ENCODE measurements around the gene DOK5.

DOK5 gene

DNA sequence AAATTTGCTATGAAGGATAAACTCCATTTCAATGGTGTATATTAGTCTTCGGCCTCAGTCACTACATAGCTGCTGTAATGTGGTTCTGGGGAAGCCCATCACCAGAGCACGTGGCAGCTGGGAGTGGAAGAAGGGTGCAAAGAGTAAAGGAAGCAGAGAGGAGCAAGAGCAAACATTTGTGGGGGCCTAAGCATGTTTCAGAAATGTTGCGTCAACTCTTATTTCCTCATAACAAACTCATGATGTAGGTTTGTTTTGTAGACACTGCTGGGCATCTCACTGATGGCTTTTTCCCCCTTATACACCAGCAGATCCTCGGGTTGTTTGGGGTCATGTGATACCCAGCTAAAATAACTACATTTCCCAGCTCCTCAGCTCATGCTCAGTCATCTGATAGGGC is 37.3 kb downstream of the DOK5 start:
- DNase-seq (ENCODE audit: low read depth in 2 of 2): no peak

DNA sequence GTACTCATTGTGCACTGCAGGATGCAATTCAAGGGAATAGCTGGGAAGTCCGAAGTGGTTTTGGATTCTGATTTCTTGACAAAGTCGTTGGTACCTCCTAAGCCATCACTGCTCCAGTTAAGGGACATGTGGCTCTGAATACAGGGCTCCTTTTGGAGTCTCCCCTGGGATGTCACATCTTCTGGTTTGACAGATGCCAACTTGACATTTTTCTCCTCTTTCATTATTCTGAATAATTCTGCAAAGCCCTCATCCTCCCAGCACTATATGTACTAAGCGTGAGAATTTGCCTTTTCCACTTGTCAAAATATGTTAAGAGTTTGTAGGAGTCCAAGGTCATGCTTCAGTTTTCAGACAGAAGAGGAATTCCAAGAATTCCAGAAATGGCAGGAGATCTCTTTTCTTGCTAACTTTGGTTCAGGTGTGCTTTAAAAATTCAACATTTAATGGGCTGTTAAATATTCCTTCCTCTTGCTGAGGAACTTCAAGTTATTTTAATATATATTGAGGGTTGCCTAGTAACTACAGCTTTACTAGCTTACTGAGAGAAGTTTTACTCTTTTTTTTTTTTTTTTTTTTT is 38.7 kb downstream of the DOK5 start:
- DNase-seq (ENCODE audit: low read depth in 2 of 2): no peak

DNA sequence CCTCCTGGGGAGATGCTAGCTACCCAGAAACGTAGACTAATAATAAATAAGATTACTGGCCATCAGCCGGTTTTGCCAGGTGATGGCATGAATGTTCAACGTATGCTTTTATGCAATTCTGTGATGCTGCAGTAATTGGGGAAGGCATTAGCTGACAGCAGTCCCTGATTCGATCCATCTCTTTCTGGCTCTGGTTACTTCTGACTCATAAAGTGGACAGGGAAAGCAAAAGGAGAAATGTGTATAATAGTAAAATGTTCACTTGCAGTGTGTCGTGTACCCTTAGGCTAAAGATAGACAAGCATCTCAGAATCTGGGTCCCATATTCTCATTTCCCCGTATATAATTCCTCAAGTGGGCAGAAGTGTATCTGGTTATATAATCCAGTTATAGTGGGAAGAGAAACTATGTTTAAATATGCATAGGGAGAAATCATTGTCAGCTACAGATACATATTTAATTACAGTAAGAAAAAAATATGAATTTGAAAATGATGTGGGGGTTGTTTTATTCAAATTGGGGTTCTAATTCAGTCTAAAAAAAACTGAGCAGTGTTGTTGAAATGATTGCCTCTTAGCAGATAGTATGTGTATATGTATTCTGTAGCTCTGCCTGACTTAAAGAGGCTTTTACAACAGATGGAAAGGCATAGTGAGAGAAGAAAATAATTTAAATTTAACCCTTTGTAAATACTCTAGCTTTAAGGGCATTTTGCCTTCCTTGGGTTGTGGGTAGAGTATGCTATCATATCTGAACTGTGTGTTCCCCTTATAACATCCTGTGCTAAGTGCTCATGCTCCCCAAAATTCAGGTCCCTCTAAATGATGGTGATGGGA is 40.6 kb downstream of the DOK5 start:
- no peak for DNase-seq (ENCODE audit: low read depth in 2 of 2)

DNA sequence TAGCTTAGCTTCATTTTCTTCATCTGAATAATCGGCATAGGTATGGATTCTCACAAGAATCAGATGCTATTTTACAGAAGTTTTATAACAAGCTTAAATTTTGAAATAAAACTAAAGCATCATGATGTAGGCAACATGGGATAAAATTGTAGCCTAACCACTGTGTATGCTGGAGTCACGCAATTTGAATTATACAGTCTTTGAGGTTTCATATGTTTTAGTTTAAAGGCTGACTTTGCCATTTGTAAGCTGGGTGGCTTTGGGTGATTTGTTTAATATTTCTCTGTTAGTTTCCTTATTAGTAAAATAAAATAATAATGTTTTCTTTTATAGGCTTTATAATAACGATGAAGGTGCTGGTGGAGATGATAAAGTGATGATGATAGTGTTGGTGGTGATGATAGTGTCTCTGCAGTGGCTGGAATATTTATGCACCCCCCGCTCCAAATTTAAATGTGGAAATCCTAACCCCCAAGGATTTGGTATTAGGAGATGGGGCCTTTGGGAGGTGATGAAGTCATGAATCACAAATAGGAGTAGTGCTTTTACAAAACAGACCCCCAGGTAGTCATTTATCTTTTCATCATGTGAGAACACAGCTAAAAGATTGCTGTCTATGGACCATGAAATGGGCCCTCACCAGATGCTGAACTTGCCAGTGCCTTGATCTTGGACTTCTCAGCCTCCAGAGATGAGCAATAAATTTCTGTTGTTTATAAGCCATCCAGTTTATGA is 42.0 kb downstream of the DOK5 start:
- peak; percentile 52 to 55 for DNase-seq (ENCODE audit: low read depth in 2 of 2)

DNA sequence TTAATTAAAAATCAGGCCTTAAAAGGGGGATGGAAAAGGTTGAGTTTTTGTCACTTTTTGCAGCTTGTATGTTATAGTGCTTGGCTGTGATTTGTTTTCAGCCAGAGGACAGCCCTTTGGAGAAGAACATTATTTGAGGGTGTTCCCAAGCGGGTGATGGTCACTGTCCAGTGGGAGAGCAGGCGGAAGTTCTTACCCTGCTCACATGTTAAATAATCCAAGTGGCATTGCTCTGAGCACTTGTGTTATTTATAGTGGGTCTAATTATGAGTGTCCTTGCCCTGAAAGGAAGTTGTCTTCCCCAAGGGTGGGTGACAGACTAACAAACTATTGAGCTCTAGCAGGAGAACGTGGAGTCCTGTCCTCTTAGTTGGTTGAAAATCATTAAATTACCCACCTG is 49.5 kb downstream of the DOK5 start:
- no peak for DNase-seq (ENCODE audit: low read depth in 2 of 2)

DNA sequence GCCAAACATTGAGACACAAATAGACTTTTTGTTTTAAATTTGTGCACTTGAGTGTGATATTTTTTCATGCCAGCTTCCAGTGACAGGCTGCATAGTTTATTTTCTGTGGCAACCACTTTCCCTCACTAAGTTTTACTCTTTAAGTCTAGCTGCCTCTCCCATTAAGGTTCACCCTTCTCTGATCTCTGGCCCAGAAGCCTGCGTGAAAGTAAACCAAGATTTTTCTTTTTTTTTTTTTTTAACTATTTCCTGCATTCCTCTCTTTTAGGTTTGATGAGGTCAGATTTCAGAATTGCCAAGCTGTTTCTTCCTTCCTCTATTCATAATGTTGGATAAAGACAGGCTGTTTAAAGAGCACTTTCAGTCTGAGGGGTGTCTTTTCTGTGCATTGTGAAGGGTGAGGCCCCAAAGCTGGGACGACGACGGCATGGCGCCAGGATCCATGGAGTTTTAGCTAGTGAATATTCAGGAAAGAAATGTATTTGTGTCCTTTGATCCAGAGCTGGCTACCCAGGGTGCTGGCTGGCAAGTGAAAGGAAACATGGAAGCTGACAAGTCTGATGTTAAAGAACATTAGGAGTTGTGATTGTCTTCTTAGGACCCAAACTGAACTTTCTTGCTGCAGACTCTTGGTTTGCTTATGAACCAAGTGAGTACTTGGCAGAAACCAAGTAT is 50.7 kb downstream of the DOK5 start:
- DNase-seq (ENCODE audit: low read depth in 2 of 2): no peak

DNA sequence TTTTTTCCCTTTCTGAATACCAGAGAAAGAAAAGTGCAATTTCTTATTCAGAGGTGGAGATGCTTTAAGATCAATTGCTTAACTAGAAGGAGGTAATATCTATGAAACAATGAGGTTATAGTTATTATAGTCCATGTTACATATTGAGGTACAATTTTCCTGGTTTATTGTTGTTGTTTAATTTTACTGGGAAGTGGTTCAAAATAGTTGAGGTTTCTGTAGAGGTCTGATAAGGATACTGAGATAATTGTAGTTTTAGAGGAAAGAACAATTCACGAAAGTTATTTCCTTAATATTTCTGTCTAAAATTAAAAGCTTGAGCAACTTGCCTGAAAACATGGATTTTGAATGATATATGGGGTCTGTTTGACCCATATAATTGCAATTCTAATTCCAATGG is 51.4 kb downstream of the DOK5 start:
- no peak for DNase-seq (ENCODE audit: low read depth in 2 of 2)

DNA sequence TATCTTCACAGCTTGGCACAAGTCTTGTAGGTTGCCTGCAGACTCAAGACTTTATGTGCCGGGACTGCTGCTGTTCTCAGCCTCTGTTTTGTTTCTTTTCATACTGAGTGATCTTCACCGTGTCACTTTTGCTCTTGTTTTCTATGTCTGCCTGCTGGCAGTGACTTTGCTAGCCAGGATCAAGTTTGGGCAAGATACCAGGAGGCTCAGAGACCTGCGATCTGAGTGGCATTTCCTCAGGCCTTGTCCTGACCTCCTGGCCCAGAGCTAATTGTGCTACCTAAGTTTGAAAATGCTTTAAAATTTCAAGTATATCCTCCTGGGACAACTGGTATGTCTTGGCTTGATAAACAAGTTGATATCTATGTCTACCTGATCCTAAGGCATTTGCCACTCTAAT is 57.2 kb downstream of the DOK5 start:
- DNase-seq (ENCODE audit: low read depth in 2 of 2): no peak

DNA sequence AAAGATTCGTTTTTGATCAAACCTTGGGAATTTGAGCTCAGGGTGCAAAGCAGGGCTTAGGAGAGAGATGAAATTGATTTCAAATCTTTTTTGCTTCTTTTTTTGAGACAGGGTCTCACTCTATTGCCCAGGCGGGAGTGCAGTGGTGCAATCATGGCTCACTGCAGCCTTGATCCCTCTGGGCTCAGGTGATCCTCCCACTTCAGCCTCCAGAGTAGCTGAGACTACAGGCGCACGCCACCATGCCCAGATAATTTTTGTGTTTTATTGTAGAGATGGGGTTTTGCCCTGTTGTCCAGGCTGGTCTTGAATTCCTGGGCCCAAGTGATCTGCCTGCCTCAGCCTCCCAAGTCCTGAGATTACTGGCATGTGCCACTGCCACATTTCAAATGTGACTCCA is 58.7 kb downstream of the DOK5 start:
- DNase-seq (ENCODE audit: low read depth in 2 of 2): no peak

DNA sequence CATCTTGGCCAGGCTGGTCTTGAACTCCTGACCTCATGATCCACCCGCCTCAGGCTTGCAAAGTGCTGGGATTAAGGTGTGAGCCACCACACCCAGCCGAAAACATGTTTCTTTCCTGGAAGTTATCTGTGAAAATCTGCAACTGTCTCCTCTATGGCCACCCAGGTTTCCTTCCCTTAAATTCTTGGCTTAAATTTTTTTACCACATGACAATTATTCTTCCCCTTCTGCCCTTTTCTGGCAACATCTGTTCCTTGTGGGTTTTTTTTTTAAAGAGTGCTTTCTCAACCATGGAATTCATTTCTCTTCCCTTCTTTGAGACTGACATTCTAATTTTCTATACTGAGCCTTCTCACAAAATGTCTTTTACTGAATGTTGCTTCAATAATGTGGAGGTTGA is 59.6 kb downstream of the DOK5 start:
- peak in 1 of 2 experiments; percentile 62 for DNase-seq (ENCODE audit: low read depth in 2 of 2)

DNA sequence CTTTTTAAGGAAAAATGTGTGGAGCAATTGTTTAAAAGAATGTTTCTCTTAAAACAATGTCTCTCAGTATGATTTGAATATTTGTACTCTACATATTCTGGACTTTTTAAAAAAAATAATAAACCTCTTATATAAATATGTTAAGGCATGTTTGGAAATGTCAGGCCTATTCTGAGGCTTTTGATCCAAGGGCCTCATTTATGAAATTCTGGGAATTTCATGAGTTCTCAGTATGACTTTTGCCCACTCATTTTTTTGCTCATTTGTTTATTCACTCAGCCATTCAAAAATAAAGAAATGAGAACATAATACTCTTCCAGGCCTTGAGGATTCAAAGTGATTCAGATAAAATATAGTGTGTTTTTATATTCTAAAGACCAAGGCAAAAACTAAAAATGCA is 60.4 kb downstream of the DOK5 start:
- no peak for DNase-seq (ENCODE audit: low read depth in 2 of 2)

DNA sequence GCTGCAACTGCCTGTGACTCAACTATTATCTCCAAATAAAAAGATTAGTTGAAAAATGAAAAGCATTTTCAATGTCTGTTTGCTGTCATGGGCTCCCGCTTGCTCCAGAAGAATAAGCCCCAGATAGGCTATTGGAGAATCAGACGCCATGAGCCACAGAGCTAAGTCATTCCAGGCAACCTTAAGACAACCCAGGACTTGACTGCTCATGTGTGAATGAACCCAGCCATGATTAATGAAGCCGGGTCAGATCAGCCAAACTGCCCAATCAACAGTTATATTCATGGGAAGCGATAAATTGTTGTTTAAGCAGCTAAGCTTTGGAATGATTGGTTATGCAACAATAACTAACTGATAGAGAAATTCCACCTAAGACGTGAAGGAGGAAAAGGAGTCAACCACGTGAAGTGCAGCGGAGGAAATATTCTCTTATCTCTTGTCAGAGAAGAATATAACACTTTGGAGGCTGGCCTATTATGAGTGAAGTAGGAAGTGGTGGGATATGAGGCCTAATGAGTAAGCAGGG is 64.2 kb downstream of the DOK5 start:
- DNase-seq (ENCODE audit: low read depth in 2 of 2): no peak

DNA sequence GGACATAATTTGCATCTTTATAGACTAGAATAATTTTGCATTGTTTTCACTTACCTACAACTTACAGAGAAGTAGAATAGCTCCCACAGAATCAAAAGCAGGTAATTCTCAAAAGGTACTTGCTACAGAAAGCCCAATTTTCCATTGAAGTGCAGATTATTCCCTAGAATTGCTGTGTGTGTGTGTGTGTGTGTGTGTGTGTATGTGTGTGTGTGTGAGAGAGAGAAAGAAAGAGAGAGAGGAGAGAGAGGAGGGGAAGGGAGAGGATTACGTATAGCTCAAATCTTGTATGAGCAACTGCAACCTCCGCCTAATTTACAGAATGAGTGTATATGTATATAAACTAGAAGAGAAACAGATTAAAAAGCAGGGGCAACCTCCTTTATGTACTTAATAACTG is 68.0 kb downstream of the DOK5 start:
- no peak for DNase-seq (ENCODE audit: low read depth in 2 of 2)

DNA sequence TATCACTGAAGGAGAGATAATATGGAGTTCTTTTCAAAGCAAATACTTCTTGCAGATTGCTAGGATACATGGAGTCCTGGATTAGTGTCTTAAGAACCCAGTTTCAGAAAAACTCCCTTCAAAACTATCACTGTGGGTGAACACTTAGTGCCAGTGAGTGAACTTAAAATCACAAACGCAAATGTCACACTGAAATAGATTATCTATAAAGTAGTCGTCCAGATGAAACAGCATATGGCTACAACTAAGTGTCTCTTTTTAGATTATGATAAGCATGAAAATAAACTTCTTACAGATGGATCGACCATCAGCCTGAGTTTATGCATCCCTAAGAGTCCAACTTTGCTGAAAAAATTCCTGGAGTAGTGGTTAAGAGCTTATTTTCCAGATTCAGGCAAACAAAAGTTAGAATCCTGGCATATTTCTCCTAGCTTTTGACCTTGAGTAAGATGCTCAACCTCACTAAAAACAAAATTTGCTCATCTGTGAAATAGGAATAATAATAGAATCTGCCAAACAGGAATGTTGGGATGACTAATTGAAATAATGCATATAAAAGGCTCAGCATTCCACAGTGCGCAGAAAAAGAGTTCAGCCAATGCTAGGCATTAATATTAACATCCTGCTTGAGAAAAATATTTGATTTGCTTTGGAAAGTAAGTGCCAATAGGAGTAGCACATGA is 70.4 kb downstream of the DOK5 start:
- DNase-seq (ENCODE audit: low read depth in 2 of 2): peak; percentile 70 to 74

DNA sequence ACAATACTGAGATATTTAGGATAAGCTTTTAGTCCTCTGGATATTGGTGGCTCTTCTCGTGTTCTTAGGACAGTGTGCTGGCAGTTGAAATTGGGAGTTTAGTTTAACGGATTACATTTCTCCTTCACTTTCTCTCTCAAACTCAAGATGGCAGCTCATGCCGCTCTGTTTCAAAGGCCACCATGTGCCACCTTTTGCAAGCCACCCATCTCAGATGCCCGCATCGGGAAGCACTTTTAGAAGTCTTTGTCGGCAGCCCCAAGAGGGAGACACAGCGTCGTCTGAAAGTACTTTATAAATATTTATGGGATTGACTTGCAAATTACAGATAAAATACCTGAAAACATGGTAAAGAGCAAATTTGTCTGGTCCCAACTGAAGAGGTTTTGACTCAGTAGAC is 73.5 kb downstream of the DOK5 start:
- DNase-seq (ENCODE audit: low read depth in 2 of 2): no peak

DNA sequence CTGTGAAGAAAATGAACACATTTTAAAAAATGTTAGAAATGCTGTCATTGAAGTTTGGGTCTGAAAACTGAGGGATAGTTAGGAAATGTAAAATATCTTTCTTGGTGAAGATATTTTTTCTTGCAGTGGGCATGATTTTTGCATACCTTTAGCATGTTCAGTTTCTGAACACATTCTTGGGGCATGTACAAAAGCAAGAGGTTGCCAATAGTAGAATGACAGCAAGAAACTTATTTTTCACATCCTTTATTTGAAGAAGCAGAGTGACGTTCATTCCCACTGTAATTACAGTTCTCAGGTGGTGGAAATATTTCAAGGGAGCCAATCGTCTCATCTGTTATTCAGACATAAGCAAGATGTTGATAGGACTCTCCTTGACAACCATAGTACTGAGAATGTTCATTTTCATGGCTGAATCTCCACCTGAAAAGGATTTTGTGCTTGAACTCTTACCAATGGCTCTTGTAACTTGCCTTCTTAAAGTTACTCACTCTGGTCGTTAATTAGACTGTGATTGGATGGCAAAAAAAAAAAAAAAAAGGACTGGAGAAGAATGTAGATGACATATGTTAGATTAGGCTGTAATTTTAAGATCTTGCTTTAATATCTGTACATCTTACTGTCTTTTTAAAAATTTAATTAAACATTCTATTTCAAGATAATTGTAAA is 74.4 kb downstream of the DOK5 start:
- peak in 1 of 2 experiments; percentile 42 for DNase-seq (ENCODE audit: low read depth in 2 of 2)

DNA sequence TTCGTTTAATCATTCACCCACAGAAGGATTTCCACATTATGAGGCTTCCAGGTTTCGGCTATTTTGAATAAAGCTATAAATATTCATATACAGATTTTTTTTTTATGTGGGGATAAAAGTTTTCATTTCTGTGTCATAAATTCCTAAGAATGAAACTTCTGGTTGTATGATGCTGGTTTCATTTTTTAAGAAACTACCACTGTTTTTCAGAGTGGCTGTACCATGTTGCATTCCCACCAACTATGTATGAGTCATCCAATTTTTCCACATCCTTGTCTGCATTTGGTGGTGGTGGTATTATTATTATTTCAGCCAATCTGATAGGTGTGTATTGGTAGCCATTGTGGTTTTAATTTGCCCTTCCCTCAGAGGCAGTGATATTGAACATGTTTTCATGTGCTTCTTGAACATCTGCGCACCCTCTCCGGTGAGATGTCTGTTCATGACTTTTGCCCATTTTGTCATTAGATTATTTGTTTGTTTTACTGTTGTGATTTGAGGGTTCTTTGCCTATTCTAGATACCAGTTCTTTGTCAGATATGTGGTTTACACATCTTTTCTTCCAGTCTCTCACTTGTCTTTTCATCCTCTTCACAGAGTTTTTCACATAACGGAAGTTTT is 75.5 kb downstream of the DOK5 start:
- DNase-seq (ENCODE audit: low read depth in 2 of 2): no peak

DNA sequence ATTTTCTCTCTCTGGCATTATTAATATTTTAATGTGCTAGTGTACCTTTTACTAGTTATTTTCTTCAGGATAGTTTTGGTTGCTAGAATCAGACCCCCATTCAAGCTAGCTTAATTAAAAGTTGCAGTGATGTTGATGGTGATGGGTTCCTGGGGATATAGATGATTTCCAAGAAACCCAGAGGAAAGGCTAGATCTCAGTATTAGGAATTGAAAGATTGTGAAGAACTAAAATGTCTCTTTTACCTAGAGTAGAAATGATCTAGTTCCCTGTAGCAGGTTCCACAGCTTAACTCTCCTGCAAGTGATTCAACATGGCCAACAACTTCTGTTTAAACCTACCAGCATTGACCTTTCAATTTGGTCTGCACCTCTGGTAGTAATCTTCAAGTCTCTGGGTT is 78.6 kb downstream of the DOK5 start:
- no peak for DNase-seq (ENCODE audit: low read depth in 2 of 2)

DNA sequence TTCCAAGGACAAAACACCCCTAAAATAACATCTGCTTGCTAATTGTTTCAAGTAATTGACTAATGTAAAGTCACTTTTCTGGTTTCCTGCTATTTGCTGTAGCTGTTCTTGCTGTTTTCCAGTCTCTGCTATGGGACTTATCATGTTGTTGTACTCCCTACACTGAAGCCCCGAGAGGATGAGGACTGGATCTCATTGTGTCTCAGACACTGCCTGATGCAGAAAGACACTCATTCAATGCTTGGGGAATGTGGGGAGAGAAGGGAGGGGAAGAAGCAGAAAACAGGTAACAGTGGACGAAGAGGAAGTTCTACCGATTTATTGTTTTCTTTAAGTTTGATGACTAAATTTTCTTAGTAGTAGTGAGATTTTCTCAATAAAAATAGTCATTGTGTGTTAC is 79.8 kb downstream of the DOK5 start:
- no peak for DNase-seq (ENCODE audit: low read depth in 2 of 2)

DNA sequence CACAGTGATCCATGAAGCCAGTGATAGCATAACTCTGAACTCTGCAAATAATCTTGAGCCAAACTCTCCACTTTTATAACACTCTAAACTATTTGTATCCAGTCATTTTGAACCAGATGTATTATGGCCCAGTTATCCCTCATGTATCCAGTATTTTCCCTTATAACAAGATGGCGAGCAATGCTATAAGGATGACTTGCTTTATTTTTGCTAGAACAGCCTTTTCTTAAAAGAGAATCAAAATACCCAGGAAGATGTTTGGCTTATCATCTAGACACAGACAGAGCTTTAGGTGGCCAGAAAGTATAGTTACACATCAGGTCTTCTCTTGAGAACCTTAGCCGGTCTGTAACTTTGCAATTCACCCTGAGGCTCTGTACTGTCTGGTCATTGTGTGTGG is 81.0 kb downstream of the DOK5 start:
- no peak for DNase-seq (ENCODE audit: low read depth in 2 of 2)
